OCI-LY1 (cell line): Measurements from ENCODE around the gene KIF17.

Source experiments
- H2AFZ ChIP-seq: fragments of 200-600 bp; sonication (generic), shearing (Covaris generic); 2 replicates; pipeline ENCODE4 v1.6.0; 2014; ENCODE audit warnings: antibody characterized with exemption, mild to moderate bottlenecking, low read length
- H3F3A ChIP-seq: fragments of 200-600 bp; sonication (generic), shearing (Covaris generic); 2 replicates; pipeline ENCODE4 v1.6.0; 2014; ENCODE audit warnings: mild to moderate bottlenecking, antibody characterized with exemption, low read length, moderate library complexity; ENCODE audit not compliant: insufficient read depth
- H3K27ac ChIP-seq: fragments of 200-600 bp; sonication (generic); 2 replicates; pipeline ENCODE4 v1.5.1; 2014; ENCODE audit warnings: low read length, mixed run types, mild to moderate bottlenecking, low read depth; ENCODE audit not compliant: poor library complexity, severe bottlenecking
- H3K27me3 ChIP-seq: fragments of 200-600 bp; sonication (generic); 2 replicates; pipeline ENCODE4 v1.6.0; 2014; ENCODE audit warnings: antibody characterized with exemption, mild to moderate bottlenecking, low read length, moderate library complexity; ENCODE audit not compliant: insufficient read depth
- H3K36me3 ChIP-seq: fragments of 200-600 bp; sonication (generic); 2 replicates; pipeline ENCODE4 v1.6.1; 2014; ENCODE audit warnings: mild to moderate bottlenecking, antibody characterized with exemption, low read length, moderate library complexity, mixed read lengths; ENCODE audit not compliant: insufficient read depth
- H3K4me1 ChIP-seq: fragments of 200-600 bp; sonication (generic); 2 replicates; pipeline ENCODE4 v1.5.1; 2014; ENCODE audit warnings: mild to moderate bottlenecking, low read length, moderate library complexity; ENCODE audit not compliant: insufficient read depth, severe bottlenecking
- H3K4me2 ChIP-seq: fragments of 200-600 bp; sonication (generic), shearing (Covaris generic); 2 replicates; pipeline ENCODE4 v1.6.1; 2014; ENCODE audit warnings: low read length
- H3K4me3 ChIP-seq: fragments of 200-600 bp; sonication (generic); 2 replicates; pipeline ENCODE4 v1.5.1; 2014; ENCODE audit warnings: low read length, low read depth, mild to moderate bottlenecking, mixed read lengths; ENCODE audit not compliant: poor library complexity, severe bottlenecking
- H3K79me2 ChIP-seq: fragments of 200-600 bp; shearing (Covaris generic); 2 replicates; pipeline ENCODE4 v1.6.1; 2016; ENCODE audit warnings: mixed run types, low read length, mixed read lengths; ENCODE audit not compliant: insufficient read depth
- H3K9ac ChIP-seq: fragments of 200-600 bp; sonication (generic), shearing (Covaris generic); 2 replicates; pipeline ENCODE4 v1.6.1; 2014; ENCODE audit warnings: mild to moderate bottlenecking, low read length, mixed read lengths
- H3K9me2 ChIP-seq: fragments of 200-600 bp; sonication (generic), shearing (Covaris generic); 2 replicates; pipeline ENCODE4 v1.6.1; 2014; ENCODE audit warnings: low read depth, mild to moderate bottlenecking, low read length, mixed read lengths
- H3K9me3 ChIP-seq: fragments of 200-600 bp; shearing (Covaris generic); 2 replicates; pipeline ENCODE4 v1.6.1; 2014; ENCODE audit warnings: low read length, mixed read lengths
- H4K20me1 ChIP-seq: fragments of 200-600 bp; sonication (generic), shearing (Covaris generic); 2 replicates; pipeline ENCODE4 v1.6.0; 2016; ENCODE audit warnings: mild to moderate bottlenecking, low read length; ENCODE audit not compliant: insufficient read depth
- EZH2 ChIP-seq: fragments of 200-600 bp; sonication (generic), shearing (Covaris generic); IDR thresholded peaks from 2 replicates; pipeline ENCODE4 v1.8.0; 2017; ENCODE audit warnings: borderline replicate concordance, mixed run types, mild to moderate bottlenecking, antibody characterized with exemption, low read length, moderate library complexity, mixed read lengths
- TF ChIP-seq, protein P1 (sequence below): fragments of 200-600 bp; sonication (generic), shearing (Covaris generic); IDR thresholded peaks from 2 replicates; pipeline ENCODE4 v1.5.1; 2017; ENCODE audit warnings: mild to moderate bottlenecking, antibody characterized with exemption, low read length, moderate library complexity, mixed read lengths

Gene KIF17

GRCh38 chr1:20727746-20728316, 10.0 kb upstream of the KIF17 start:
- TF ChIP-seq, protein P1, sequence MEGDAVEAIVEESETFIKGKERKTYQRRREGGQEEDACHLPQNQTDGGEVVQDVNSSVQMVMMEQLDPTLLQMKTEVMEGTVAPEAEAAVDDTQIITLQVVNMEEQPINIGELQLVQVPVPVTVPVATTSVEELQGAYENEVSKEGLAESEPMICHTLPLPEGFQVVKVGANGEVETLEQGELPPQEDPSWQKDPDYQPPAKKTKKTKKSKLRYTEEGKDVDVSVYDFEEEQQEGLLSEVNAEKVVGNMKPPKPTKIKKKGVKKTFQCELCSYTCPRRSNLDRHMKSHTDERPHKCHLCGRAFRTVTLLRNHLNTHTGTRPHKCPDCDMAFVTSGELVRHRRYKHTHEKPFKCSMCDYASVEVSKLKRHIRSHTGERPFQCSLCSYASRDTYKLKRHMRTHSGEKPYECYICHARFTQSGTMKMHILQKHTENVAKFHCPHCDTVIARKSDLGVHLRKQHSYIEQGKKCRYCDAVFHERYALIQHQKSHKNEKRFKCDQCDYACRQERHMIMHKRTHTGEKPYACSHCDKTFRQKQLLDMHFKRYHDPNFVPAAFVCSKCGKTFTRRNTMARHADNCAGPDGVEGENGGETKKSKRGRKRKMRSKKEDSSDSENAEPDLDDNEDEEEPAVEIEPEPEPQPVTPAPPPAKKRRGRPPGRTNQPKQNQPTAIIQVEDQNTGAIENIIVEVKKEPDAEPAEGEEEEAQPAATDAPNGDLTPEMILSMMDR = peak; percentile 33
- no peak for TF ChIP-seq EZH2
- Histone ChIP-seq H3K9me2 (no peaks in the 10 kb centered on the region), H3K4me2 (no peak overlapping the region), H3K27me3 (peaks cover 8% of the 10 kb centered on the region; the same call in 1 of the 2 replicates), H3F3A (no peaks in the 10 kb centered on the region), H3K9me3 (no peaks in the 10 kb centered on the region), H3K4me1 (peaks cover 7% of the 10 kb centered on the region), H3K9ac (no peak overlapping the region), H3K27ac (no peak overlapping the region), H3K36me3 (no peaks in the 10 kb centered on the region), H3K4me3 (no peak overlapping the region), H3K79me2 (no peaks in the 10 kb centered on the region), H4K20me1 (no peaks in the 10 kb centered on the region), H2AFZ (no peak overlapping the region)

GRCh38 chr1:20726932-20727745, 9.3 kb upstream of the KIF17 start:
- no peak overlapping the region for H3K27ac ChIP-seq

DNA sequence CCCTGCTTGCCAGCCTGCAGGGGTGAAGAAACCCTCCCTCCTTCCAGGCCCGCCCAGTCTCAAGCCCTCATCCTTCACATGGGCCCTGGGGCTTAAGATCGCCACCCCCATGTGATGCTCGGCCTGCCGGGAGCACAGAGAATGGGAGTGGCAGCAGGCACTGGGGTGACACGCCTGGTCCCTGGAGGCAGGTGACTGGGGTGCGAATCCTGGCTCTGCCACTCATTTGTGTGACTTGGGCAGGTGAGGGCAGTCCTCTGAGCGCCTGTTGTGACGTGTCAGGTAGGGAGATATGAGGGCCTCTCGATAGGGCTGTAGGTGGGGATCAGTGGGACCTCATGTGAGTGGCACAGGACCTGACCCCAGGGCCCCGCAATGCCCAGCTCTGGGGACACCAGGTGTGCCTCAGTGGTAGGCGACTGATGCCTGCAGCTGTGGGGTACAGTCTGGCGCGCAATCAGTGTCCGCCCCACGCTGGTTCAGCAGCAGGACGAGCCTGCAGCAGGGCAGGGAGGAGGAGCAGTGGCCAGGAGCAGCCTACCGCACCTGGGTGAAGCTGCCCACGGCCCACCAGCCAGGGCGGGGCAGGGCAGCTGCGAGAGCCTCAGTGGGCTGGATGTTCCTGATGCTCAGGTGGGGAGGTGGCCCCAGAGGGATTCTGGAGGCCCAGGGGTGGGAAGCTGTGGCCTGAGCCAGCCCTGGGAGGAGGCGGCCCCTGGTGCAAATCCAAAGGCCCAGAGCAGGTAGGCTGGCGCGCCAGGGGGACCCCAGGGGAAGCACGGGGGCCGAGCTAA, 8.5 kb upstream of the KIF17 start:
- TF ChIP-seq EZH2 = no peak
- TF ChIP-seq, protein P1 = no peak
- no peaks in the 10 kb centered on the region for H3K9me2 ChIP-seq
- H3K4me2 ChIP-seq = no peak overlapping the region
- H4K20me1 ChIP-seq = no peaks in the 10 kb centered on the region
- no peak overlapping the region for H3K27ac ChIP-seq
- no peaks in the 10 kb centered on the region for H3K36me3 ChIP-seq
- H3F3A ChIP-seq = no peaks in the 10 kb centered on the region
- no peaks in the 10 kb centered on the region for H3K9me3 ChIP-seq
- no peak overlapping the region for H3K4me3 ChIP-seq
- H3K9ac ChIP-seq = no peak overlapping the region
- H3K4me1 ChIP-seq = no peaks in the 10 kb centered on the region
- no peaks in the 10 kb centered on the region for H3K79me2 ChIP-seq
- H2AFZ ChIP-seq = no peak overlapping the region
- peaks cover 8% of the 10 kb centered on the region; the same call in 1 of the 2 replicates for H3K27me3 ChIP-seq

More at GRCh38 chr1:20726932-20727745, 9.3 kb upstream of the KIF17 start:
- peaks cover under 1% of the 10 kb centered on the region for H3K4me1 ChIP-seq
- no peak overlapping the region for H2AFZ ChIP-seq
- H3K4me3 ChIP-seq = no peak overlapping the region
- H4K20me1 ChIP-seq = no peaks in the 10 kb centered on the region
- H3K36me3 ChIP-seq = no peaks in the 10 kb centered on the region
- H3F3A ChIP-seq = no peaks in the 10 kb centered on the region
- H3K79me2 ChIP-seq = no peaks in the 10 kb centered on the region
- TF ChIP-seq EZH2 = no peak
- TF ChIP-seq, protein P1 = no peak
- peaks cover 8% of the 10 kb centered on the region; the same call in 1 of the 2 replicates for H3K27me3 ChIP-seq
- H3K9me2 ChIP-seq = no peaks in the 10 kb centered on the region
- no peak overlapping the region for H3K9ac ChIP-seq
- H3K9me3 ChIP-seq = no peaks in the 10 kb centered on the region
- H3K4me2 ChIP-seq = no peak overlapping the region
